Adrenal gland (tissue), 12 donors: Measurements from ENCODE around the gene CAMK2G. TPM values are rescaled to one million over a fixed set of nuclear protein-coding genes. Genes with fewer than 3 reads are reported as not detected.

Experiments used
- DNase-seq, 7 donors: peaks; one replicate each; pipeline ENCODE4 v3.0.0-alpha.2; 2019 to 2020
- H3K27ac ChIP-seq, 5 donors: fragments of 200-600 bp; sonication (generic) in 4 of 5; 1 replicate in 3 of 5; 2 replicates in 2 of 5; pipeline versions ENCODE4 v1.5.1 to v1.8.0; 2016 to 2020; ENCODE audit warnings: mild to moderate bottlenecking in 1 of 5
- H3K27me3 ChIP-seq: fragments of 200-600 bp; 2 replicates; pipeline ENCODE4 v1.8.0; 2021
- H3K36me3 ChIP-seq, 2 donors: fragments of 200-600 bp; replicated peaks in 1 of 2; 1 replicate in 1 of 2; 2 replicates in 1 of 2; pipeline versions ENCODE4 v1.5.1 to v1.8.0; 2018 to 2022
- H3K4me1 ChIP-seq, 2 donors: fragments of 200-600 bp; replicated peaks in 1 of 2; 1 replicate in 1 of 2; 2 replicates in 1 of 2; pipeline versions ENCODE4 v1.5.1 to v1.8.0; 2018 to 2021
- H3K4me3 ChIP-seq, 4 donors: fragments of 200-600 bp; sonication (generic) in 3 of 4; one replicate each; pipeline ENCODE4 v1.5.1; 2016 to 2018
- H3K9me3 ChIP-seq, 3 donors: fragments of 200-600 bp; sonication (generic) in 1 of 3; replicated peaks in 1 of 3; 1 replicate in 2 of 3; 2 replicates in 1 of 3; pipeline versions ENCODE4 v1.5.1 to v1.8.0; 2016 to 2021
- POLR2A ChIP-seq, 2 donors: fragments of 450-650 bp; IDR thresholded peaks; one replicate each; pipeline ENCODE4 v1.6.1; 2017; ENCODE audit warnings: antibody characterized with exemption in 2 of 2, mild to moderate bottlenecking in 2 of 2, moderate library complexity in 1 of 2
- WGBS, 4 donors: extraction: QIAGEN DNeasy Blood & Tissue Kit in 2 of 4; methylation state at CpG; one replicate each; pipeline versions ENCODE4 v1.1.5 to v1.1.7; 2013 to 2017; 5-methylcytosine and 5-hydroxymethylcytosine counted together
- intact Hi-C, 2 donors: fragments of 100-400 bp; cut with DNase I; formaldehyde crosslinking; loops; one replicate each; pipeline versions ENCODE4 v1.14.1 to v1.15.0; 2022 to 2023
- polyA plus RNA-seq, 3 donors: library from polyadenylated mRNA; stranded (reverse); fragments of 200-250 nt in 2 of 3; fragments of 350-450 nt in 1 of 3; fragmentation: Illumina TruSeq in 1 of 3; extraction: RNeasy Lipid Tissue Mini Kit (QIAGEN cat#74804) in 1 of 3; gene quantifications; one replicate each; pipeline ENCODE4 v1.2.3, GENCODE V29; 2013 to 2014
- total RNA-seq, 9 donors: library from RNA; depleted of rRNA in 4 of 9; stranded (reverse); fragments of >200 nt in 4 of 9; fragments of 120-200 nt in 1 of 9; fragmentation: NEBNext Ultra II Directional in 1 of 9; extraction: Animal tissue kit (Norgen Biotek cat#: 25700) in 1 of 9; gene quantifications; one replicate each; pipeline versions ENCODE4 v1.1.0 to v1.2.4, GENCODE V29; 2013 to 2023
- TF ChIP-seq, protein P1 (sequence below), 6 experiments: fragments of 450-650 bp in 4 of 6; fragments of 200-600 bp in 2 of 6; sonication (generic) in 1 of 6; IDR thresholded peaks; 1 replicate in 5 of 6; 2 replicates in 1 of 6; pipeline versions ENCODE4 v1.5.1 to v1.8.0; 2016 to 2021; ENCODE audit warnings: antibody characterized with exemption in 6 of 6, mild to moderate bottlenecking in 2 of 6, moderate library complexity in 1 of 6
- donor health status: healthy with polysubstance abuse.
- donor health status: Bipolar disorder and iron deficiency.
- donor health status: DM: yes; HTN: yes; CAD: no.
- donor health status: DM: no; HTN: no; CAD: no.
- donor health status: DM: no; HTN: no; CAD: no.
- donor health status: DM: yes; HTN: yes; CAD: no.

Gene CAMK2G
- total and polyA plus RNA-seq, 12 donors: 12.7 to 27.3 (median 19.7) TPM

DNA sequence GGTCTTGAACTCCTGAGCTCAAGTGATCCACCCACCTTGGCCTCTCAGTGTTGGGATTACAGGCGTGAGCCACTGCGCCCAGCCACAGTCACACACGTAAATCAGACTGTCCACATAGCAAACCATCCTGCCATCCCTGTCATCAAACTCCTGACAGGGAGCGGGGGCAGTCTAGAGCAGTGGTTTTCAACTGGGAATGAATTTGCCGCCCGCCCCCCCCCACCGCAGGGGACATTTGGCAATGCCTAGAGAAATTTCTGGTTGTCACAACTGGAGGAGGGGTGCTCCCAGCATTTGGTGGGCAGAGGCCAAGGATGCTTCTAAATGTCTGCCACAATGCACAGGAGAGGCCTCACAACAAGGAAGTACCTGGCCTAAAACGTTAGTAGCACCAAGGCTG lies 24.1 kb downstream of the CAMK2G start:
- intact Hi-C loops: no loop called here
- no peaks in the 10 kb centered on the region for H3K27me3 ChIP-seq
- no peak for TF ChIP-seq POLR2A (IDR thresholded peaks at IDR 0.05)
- TF ChIP-seq, protein P1, sequence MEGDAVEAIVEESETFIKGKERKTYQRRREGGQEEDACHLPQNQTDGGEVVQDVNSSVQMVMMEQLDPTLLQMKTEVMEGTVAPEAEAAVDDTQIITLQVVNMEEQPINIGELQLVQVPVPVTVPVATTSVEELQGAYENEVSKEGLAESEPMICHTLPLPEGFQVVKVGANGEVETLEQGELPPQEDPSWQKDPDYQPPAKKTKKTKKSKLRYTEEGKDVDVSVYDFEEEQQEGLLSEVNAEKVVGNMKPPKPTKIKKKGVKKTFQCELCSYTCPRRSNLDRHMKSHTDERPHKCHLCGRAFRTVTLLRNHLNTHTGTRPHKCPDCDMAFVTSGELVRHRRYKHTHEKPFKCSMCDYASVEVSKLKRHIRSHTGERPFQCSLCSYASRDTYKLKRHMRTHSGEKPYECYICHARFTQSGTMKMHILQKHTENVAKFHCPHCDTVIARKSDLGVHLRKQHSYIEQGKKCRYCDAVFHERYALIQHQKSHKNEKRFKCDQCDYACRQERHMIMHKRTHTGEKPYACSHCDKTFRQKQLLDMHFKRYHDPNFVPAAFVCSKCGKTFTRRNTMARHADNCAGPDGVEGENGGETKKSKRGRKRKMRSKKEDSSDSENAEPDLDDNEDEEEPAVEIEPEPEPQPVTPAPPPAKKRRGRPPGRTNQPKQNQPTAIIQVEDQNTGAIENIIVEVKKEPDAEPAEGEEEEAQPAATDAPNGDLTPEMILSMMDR (IDR thresholded peaks at IDR 0.05): no peak
- 75 to 87% (median 82%) methylated on average over 7 to 8 of the region's 8 CpGs for WGBS, 4 donors
- H3K4me1 ChIP-seq: no peaks in the 10 kb centered on the region
- H3K36me3 ChIP-seq: peaks cover 0 to 40% of the 10 kb centered on the region in 2 donors
- H3K9me3 ChIP-seq: no peaks in the 10 kb centered on the region
- no peak overlapping the region for H3K4me3 ChIP-seq
- no peak for DNase-seq
- peak overlapping the region in 1 of 5 donors; percentile 4 for H3K27ac ChIP-seq

DNA sequence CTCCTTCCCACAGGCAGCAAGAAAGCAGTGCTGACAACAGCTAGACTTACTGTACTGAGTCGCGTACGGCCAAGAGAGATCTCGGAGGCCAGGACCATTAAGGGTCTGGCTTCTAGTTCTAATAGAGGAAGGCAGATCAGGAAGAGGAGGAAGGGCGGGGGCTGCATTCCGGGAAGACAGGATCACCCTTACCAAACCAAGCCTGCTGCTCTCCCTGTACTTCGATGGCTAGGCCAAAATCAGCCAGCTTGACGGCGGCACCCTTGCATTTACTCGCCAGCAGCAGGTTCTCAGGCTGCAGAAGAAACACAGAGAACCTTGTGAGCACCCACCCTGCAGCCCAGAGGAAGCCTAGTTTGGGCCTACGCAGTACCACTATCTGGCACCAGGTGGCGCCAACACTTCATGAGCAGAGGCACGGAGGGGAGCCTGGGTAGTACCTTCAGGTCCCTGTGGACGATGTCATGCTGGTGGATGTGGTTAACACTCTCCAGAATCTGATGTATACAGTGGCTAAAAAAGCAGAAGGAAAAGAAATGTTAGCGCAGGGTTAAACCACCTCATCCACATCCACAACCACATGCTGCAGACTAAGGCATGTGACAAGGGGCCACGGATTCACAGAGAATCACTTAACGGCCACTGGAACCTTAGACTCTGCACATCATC lies 25.4 kb downstream of the CAMK2G start:
- H3K9me3 ChIP-seq: no peaks in the 10 kb centered on the region
- H3K4me3 ChIP-seq: no peak overlapping the region
- TF ChIP-seq, protein P1 (IDR thresholded peaks at IDR 0.05): peak; percentile 98 to 100 (median 99)
- no peak for TF ChIP-seq POLR2A (IDR thresholded peaks at IDR 0.05)
- H3K27ac ChIP-seq: peak overlapping the region in 1 of 5 donors; percentile 20
- DNase-seq: peak; percentile 69 to 94 (median 83)
- H3K27me3 ChIP-seq: no peaks in the 10 kb centered on the region
- H3K36me3 ChIP-seq: peaks cover 0 to 40% of the 10 kb centered on the region in 2 donors
- intact Hi-C loops: loop anchor here (2.0 to 5.0 kb wide), 2 partner anchors 30 to 33 kb away; no protein-coding TSS in a partner anchor
- 29 to 39% (median 38%) methylated on average over 17 of the region's 17 CpGs for WGBS, 4 donors
- no peaks in the 10 kb centered on the region for H3K4me1 ChIP-seq

DNA sequence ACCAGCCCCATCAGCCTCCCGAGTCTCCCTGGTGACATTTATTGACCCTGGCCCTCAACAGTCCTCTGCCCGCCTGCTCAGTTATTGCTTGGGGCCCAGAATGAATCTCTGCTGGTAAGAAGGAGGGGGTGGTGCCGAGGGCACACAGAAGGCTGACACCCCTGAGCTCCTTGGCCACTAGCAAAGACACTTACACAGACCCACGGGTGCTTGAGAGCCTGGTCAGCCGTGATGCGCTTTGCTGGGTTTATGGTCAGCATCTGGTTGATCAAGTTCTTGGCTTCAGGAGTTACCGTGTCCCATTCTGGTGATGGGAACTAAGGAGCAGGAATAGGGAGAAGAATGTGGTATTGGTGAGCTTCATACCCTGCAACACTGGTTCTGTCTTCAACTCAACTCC lies 27.3 kb downstream of the CAMK2G start:
- Histone ChIP-seq H3K4me3 (no peak overlapping the region), H3K27me3 (no peaks in the 10 kb centered on the region), H3K9me3 (no peaks in the 10 kb centered on the region), H3K4me1 (no peaks in the 10 kb centered on the region), H3K36me3 (peaks cover 0 to 44% of the 10 kb centered on the region in 2 donors), H3K27ac (no peak overlapping the region)
- no peak for DNase-seq
- intact Hi-C loops: loop anchor here in 1 of 2 donors (5.0 kb wide), 1 partner anchor 35 kb away; no protein-coding TSS in a partner anchor
- no peak for TF ChIP-seq POLR2A (IDR thresholded peaks at IDR 0.05)
- TF ChIP-seq, protein P1 (IDR thresholded peaks at IDR 0.05): no peak
- WGBS, 4 donors: 92 to 100% (median 93%) methylated on average over 3 to 7 of the region's 7 CpGs

DNA sequence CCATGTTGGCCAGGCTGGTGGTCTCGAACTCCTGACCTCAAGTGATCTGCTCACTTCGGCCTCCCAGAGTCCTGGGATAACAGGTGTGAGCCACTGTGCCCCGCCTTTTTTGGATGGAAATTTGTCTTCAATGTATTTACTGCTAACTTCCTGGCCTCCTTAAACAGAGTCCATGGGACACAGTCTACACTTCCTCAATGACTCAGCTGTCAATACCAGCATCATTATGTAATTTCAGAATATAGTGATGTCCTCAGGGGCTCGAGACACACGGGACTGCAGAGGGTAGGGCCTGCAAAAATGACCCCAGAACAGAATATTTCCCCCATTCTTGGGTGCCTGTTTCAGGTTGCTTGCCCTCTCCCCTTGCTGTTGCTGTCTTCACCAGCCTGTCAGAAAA lies 31.1 kb downstream of the CAMK2G start:
- 85 to 97% (median 86%) methylated on average over 5 of the region's 5 CpGs for WGBS, 4 donors
- DNase-seq: no peak
- Histone ChIP-seq H3K9me3 (no peaks in the 10 kb centered on the region), H3K27ac (no peak overlapping the region), H3K27me3 (no peaks in the 10 kb centered on the region), H3K36me3 (peaks cover 0 to 58% of the 10 kb centered on the region in 2 donors), H3K4me1 (no peaks in the 10 kb centered on the region), H3K4me3 (no peak overlapping the region)
- intact Hi-C loops: no loop called here
- TF ChIP-seq, protein P1 (IDR thresholded peaks at IDR 0.05): no peak
- no peak for TF ChIP-seq POLR2A (IDR thresholded peaks at IDR 0.05)
